Tibial artery (tissue), 4 donors: ENCODE data around the gene GNG7.
"Not testable (repeated sequence)": the region's sequence is repeated elsewhere in the genome, so short reads cannot be mapped to it uniquely, and the experiment has no call there.

ENCODE experiments used
- DNase-seq, 2 donors: peaks; one replicate each; pipeline ENCODE4 v3.0.0-alpha.2; 2019
- H3K27ac ChIP-seq, 2 donors: fragments of 200-600 bp; sonication (generic) in 1 of 2; 1 replicate in 1 of 2; 2 replicates in 1 of 2; pipeline ENCODE4 v1.5.1; 2018 to 2019; ENCODE audit warnings: mild to moderate bottlenecking in 1 of 2
- H3K27me3 ChIP-seq, 2 donors: fragments of 200-600 bp; sonication (generic) in 1 of 2; one replicate each; pipeline versions ENCODE4 v1.5.1 to v1.6.0; 2016 to 2019
- H3K36me3 ChIP-seq, 3 donors: fragments of 200-600 bp; sonication (generic) in 2 of 3; one replicate each; pipeline ENCODE4 v1.5.1; 2016 to 2019; ENCODE audit warnings: mild to moderate bottlenecking in 2 of 3
- H3K4me1 ChIP-seq, 4 donors: fragments of 200-600 bp; sonication (generic) in 2 of 4; 1 replicate in 3 of 4; 2 replicates in 1 of 4; pipeline ENCODE4 v1.5.1; 2016 to 2019
- H3K4me3 ChIP-seq, 2 donors: fragments of 200-600 bp; sonication (generic) in 1 of 2; 1 replicate in 1 of 2; 2 replicates in 1 of 2; pipeline ENCODE4 v1.5.1; 2018 to 2019; ENCODE audit warnings: mild to moderate bottlenecking in 2 of 2
- H3K9me3 ChIP-seq, 3 donors: fragments of 200-600 bp; sonication (generic) in 1 of 3; one replicate each; pipeline ENCODE4 v1.5.1; 2016 to 2019
- intact Hi-C: fragments of 100-400 bp; cut with DNase I; formaldehyde crosslinking; loops from one replicate; pipeline ENCODE4 v1.15.0; 2023; ENCODE audit warnings: low total_unique reads
- TF ChIP-seq, protein P1 (sequence below), 2 experiments: fragments of 200-600 bp in 1 of 2; fragments of 450-650 bp in 1 of 2; IDR thresholded peaks; one replicate each; pipeline ENCODE4 v1.5.1; 2017 to 2019; ENCODE audit warnings: antibody characterized with exemption in 2 of 2, mild to moderate bottlenecking in 1 of 2, moderate library complexity in 1 of 2

GNG7 gene

DNA sequence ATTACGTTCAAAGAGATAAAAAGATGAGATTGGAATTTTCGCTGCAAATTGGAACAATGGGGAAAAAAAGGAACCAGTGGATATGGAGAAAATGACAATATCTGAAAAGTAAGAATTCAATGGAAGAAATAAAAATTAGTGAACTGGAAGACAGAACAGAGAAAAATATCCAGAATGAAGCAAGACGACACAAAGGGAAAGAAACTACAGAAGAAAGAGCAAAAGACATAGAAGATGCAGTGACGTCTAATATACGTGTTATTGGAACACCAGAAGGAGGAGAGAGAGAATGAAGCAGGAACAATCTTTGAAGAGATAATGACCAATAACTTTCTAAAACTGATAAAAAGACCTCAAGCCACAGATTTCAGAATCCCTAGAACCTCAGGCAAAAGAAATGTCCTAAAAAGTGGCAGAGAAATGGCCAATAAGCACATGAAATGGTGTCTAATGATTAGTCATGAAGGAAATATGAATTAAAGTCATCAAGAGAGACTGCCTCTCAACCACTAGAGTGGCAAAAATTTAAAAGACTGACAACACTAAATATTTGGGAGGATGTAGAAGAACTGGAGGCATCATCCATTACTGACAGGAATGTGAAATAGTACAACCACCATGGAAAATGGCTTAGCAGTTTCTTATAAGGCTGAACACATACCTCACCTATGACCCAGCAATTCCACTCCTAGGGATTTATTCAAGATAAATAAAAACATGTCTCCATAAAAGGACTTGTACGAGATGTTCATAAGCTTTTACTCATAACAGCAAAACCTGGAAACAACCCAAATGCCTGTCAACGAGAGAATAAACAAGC is 170.0 kb downstream of the GNG7 start:
- Histone ChIP-seq H3K36me3 (no peaks in the 10 kb centered on the region), H3K4me3 (no peak overlapping the region), H3K27me3 (no peaks in the 10 kb centered on the region), H3K4me1 (peaks cover 0 to 19% (median 7%) of the 10 kb centered on the region in 4 donors), H3K27ac (peak overlapping the region; percentile 57 to 63), H3K9me3 (peaks cover 0 to 5% (median 0%) of the 10 kb centered on the region in 3 donors)
- DNase-seq: no peak
- TF ChIP-seq, protein P1, sequence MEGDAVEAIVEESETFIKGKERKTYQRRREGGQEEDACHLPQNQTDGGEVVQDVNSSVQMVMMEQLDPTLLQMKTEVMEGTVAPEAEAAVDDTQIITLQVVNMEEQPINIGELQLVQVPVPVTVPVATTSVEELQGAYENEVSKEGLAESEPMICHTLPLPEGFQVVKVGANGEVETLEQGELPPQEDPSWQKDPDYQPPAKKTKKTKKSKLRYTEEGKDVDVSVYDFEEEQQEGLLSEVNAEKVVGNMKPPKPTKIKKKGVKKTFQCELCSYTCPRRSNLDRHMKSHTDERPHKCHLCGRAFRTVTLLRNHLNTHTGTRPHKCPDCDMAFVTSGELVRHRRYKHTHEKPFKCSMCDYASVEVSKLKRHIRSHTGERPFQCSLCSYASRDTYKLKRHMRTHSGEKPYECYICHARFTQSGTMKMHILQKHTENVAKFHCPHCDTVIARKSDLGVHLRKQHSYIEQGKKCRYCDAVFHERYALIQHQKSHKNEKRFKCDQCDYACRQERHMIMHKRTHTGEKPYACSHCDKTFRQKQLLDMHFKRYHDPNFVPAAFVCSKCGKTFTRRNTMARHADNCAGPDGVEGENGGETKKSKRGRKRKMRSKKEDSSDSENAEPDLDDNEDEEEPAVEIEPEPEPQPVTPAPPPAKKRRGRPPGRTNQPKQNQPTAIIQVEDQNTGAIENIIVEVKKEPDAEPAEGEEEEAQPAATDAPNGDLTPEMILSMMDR (IDR thresholded peaks at IDR 0.05): no peak
- intact Hi-C loops: no loop called here

DNA sequence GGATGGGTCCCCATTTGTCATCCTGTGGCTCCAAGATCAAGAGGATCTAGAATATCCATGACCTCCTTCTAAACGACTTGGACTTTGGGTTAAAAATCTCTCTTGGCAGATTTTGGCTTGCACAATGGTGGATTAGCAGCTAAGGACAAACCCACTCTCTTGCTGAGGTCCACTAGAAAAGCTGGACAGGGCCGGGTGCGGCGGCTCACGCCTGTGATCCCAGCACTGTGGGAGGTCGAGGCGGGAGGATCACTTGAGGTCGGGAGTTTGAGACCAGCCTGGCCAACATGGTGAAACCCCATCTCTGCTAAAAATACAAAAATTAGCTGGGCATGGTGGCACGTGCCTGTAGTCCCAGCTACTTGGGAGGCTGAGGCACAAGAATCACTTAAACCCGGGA is 172.6 kb downstream of the GNG7 start:
- H3K4me1 ChIP-seq: peaks cover 5 to 26% (median 14%) of the 10 kb centered on the region in 4 donors
- intact Hi-C loops, DNase-seq, H3K27me3 ChIP-seq, H3K4me3 ChIP-seq, H3K36me3 ChIP-seq, H3K27ac ChIP-seq, H3K9me3 ChIP-seq: not testable (repeated sequence)

DNA sequence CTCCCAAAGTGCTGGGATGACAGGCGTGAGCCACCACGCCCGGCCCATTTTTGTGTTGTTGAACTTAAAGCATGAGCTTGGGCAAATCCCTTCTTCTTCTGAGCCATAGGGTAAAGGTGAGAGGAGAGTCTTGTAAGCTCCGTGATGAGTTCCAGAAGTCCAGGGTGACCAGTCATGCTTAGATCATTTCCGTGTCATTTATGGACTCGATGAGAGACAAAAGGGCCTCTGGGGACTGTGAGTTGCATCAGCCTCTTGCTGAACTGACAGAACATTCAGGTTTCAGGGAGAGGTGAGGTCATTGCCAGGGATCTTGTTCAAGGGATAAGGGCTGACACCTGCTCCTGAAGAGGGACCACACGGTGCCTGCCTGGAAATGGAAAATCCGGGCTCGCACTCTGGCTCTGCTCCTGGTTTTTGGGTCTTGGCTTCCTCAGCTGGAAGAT is 173.0 kb downstream of the GNG7 start:
- no peak for DNase-seq
- Histone ChIP-seq H3K4me1 (peaks cover 10 to 31% (median 19%) of the 10 kb centered on the region in 4 donors), H3K9me3 (peaks cover 0 to 4% (median 0%) of the 10 kb centered on the region in 3 donors), H3K27ac (no peak overlapping the region), H3K36me3 (no peaks in the 10 kb centered on the region), H3K27me3 (no peaks in the 10 kb centered on the region), H3K4me3 (no peak overlapping the region)
- intact Hi-C loops: no loop called here
- TF ChIP-seq, protein P1 (IDR thresholded peaks at IDR 0.05): no peak

DNA sequence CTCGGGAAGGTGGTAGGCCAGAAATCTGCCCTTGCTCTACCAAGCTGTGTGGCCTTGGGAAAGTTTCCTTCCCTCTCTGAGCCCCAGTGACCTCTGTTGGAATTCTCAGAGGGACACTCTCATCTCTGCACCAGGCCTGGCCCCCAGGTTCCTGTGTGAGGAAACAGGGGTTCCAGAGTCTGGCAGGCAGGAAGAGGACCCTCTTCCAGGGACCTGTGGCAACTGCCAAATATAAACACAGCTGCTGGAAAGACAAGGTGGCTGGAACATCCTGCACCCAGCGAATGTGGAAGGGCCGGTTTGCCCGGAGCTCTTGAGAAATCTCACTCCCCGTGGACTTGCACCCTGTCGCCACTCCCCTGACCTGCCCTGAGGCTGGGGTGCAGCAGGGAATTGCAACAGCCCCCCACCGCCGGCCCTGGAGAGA is 173.8 kb downstream of the GNG7 start:
- Histone ChIP-seq H3K36me3 (no peaks in the 10 kb centered on the region), H3K4me1 (peaks cover 10 to 37% (median 26%) of the 10 kb centered on the region in 4 donors), H3K27ac (no peak overlapping the region), H3K27me3 (no peaks in the 10 kb centered on the region), H3K9me3 (no peaks in the 10 kb centered on the region), H3K4me3 (no peak overlapping the region)
- intact Hi-C loops: no loop called here
- TF ChIP-seq, protein P1 (IDR thresholded peaks at IDR 0.05): no peak
- DNase-seq: no peak

DNA sequence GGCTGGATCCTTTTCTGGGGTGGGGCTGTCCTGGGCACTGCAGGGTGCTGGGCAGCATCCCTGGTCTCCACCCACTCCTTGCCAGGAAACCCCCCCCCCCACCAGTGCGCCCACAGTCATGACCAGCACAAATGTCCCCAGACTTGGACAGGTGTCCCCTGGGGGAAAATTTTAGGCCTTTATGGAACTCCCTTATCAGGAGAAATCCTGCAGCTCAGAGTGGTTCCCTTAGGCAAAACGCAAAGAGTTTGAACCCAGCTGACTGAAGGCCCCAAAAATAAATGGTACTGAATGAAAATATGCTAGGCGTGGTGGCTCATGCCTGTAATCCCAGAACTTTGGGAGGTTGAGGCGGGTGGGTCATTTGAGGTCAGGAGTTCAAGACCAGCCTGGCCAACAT is 174.8 kb downstream of the GNG7 start:
- H3K4me1 ChIP-seq: peaks cover 10 to 37% (median 28%) of the 10 kb centered on the region in 4 donors
- TF ChIP-seq, protein P1 (IDR thresholded peaks at IDR 0.05): no peak
- no peaks in the 10 kb centered on the region for H3K9me3 ChIP-seq
- H3K27me3 ChIP-seq: no peaks in the 10 kb centered on the region
- no peaks in the 10 kb centered on the region for H3K36me3 ChIP-seq
- intact Hi-C loops: no loop called here
- no peak for DNase-seq
- H3K27ac ChIP-seq: no peak overlapping the region
- H3K4me3 ChIP-seq: no peak overlapping the region

DNA sequence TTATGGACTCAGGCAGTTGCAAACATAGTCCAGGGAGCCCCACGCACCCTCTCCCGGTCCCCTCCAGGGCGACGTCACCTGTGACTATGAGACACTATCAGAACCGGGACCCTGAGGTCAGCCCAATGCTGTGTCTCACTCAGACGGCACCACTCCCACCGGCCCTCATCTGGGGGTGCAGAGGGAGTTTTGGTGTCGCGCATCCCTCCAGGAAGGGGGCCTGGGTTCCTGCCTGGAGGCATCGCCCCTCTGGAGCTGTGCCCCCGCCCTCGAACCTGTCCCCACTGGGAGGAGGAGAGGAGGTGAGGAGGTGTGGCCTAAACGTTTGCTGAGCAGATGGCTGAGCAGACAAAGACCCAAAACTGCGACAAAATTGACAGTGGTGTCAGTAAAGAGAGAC is 175.3 kb downstream of the GNG7 start:
- no peak overlapping the region for H3K27ac ChIP-seq
- intact Hi-C loops: no loop called here
- no peak for DNase-seq
- no peaks in the 10 kb centered on the region for H3K27me3 ChIP-seq
- H3K4me3 ChIP-seq: no peak overlapping the region
- peaks cover 10 to 35% (median 26%) of the 10 kb centered on the region in 4 donors for H3K4me1 ChIP-seq
- TF ChIP-seq, protein P1 (IDR thresholded peaks at IDR 0.05): no peak
- H3K36me3 ChIP-seq: no peaks in the 10 kb centered on the region
- H3K9me3 ChIP-seq: no peaks in the 10 kb centered on the region
